CD4-positive, alpha-beta memory T cell (primary cell): ENCODE results near the gene HSF5. TPM values are rescaled to one million over a fixed set of nuclear protein-coding genes. Genes with fewer than 3 reads are reported as not detected.

Experiments
- CTCF ChIA-PET: fragments of 350-600 bp; sonication (Branson Sonifier 250); formaldehyde crosslinking; loops from one replicate; lab custom pipeline; 2021; ENCODE audit warnings: inconsistent platforms; ENCODE audit not compliant: partially characterized antibody; lab: Charles Lee
- POLR2A ChIA-PET: fragments of 350-600 bp; sonication (Branson Sonifier 250); formaldehyde crosslinking; loops from one replicate; lab custom pipeline; 2021; ENCODE audit not compliant: partially characterized antibody; lab: Charles Lee
- DNase-seq, 5 donors: peaks; one replicate each; pipeline versions ENCODE4 v3.0.0 to v3.0.0-alpha.2; 2020 to 2022; ENCODE audit warnings: mixed read lengths in 1 of 5
- H3K27ac ChIP-seq: one replicate; pipeline ENCODE4 v1.7.0; 2013; ENCODE audit warnings: low read depth, low read length
- H3K27me3 ChIP-seq: 2 replicates; pipeline ENCODE4 v1.7.0; 2013; ENCODE audit warnings: mild to moderate bottlenecking, low read length, moderate library complexity; ENCODE audit not compliant: insufficient read depth
- H3K36me3 ChIP-seq: 2 replicates; pipeline ENCODE4 v1.7.0; 2013; ENCODE audit warnings: mild to moderate bottlenecking, low read length, moderate library complexity; ENCODE audit not compliant: insufficient read depth
- H3K4me1 ChIP-seq: 2 replicates; pipeline ENCODE4 v1.7.0; 2013; ENCODE audit warnings: mild to moderate bottlenecking, low read length, moderate library complexity; ENCODE audit not compliant: insufficient read depth
- H3K4me3 ChIP-seq, 2 donors: one replicate each; pipeline ENCODE4 v1.7.0; 2013; ENCODE audit warnings: low read length in 2 of 2, mild to moderate bottlenecking in 1 of 2
- H3K9me3 ChIP-seq, 2 donors: one replicate each; pipeline ENCODE4 v1.7.0; 2013; ENCODE audit warnings: low read length in 2 of 2, control low read depth in 1 of 2; ENCODE audit not compliant: control insufficient read depth in 1 of 2
- H3K27ac Mint-ChIP-seq, 7 donors: one replicate each; pipeline ENCODE4 v1.8.0; 2020 to 2021; ENCODE audit warnings: mixed read lengths in 7 of 7, mild to moderate bottlenecking in 6 of 7, inconsistent platforms in 3 of 7, moderate library complexity in 3 of 7
- H3K27me3 Mint-ChIP-seq, 2 donors: one replicate each; pipeline ENCODE4 v1.8.0; 2020 to 2021; ENCODE audit warnings: mixed read lengths in 2 of 2
- H3K36me3 Mint-ChIP-seq, 2 donors: one replicate each; pipeline ENCODE4 v1.8.0; 2020 to 2021; ENCODE audit warnings: mixed read lengths in 2 of 2, inconsistent platforms in 1 of 2, mild to moderate bottlenecking in 1 of 2
- H3K4me1 Mint-ChIP-seq, 4 donors: one replicate each; pipeline ENCODE4 v1.8.0; 2020 to 2021; ENCODE audit warnings: mixed read lengths in 4 of 4, mild to moderate bottlenecking in 1 of 4
- H3K4me3 Mint-ChIP-seq, 8 donors: one replicate each; pipeline ENCODE4 v1.8.0; 2020 to 2021; ENCODE audit warnings: mixed read lengths in 8 of 8, mild to moderate bottlenecking in 7 of 8, moderate library complexity in 6 of 8, inconsistent platforms in 3 of 8
- H3K9me3 Mint-ChIP-seq, 8 donors: one replicate each; pipeline ENCODE4 v1.8.0; 2020 to 2021; ENCODE audit warnings: mixed read lengths in 8 of 8, mild to moderate bottlenecking in 5 of 8, inconsistent platforms in 3 of 8, moderate library complexity in 1 of 8
- intact Hi-C: fragments of 100-400 bp; cut with micrococcal nuclease; formaldehyde crosslinking; loops from one replicate; pipeline ENCODE4 v1.15.1; 2023
- polyA plus RNA-seq, 2 donors: library from polyadenylated mRNA; unstranded; fragments of 300-500 nt; fragmentation: Illumina TruSeq; gene quantifications; one replicate each; pipeline ENCODE4 v1.2.3, GENCODE V29; 2021
- total RNA-seq, 2 experiments: library from RNA; stranded (reverse); gene quantifications; one replicate each; pipeline ENCODE4 v1.2.3, GENCODE V29; 2021

Gene HSF5
- total and polyA plus RNA-seq, 4 experiments from 2014 or later: 0.84 to 2.4 (median 1.7) TPM

DNA sequence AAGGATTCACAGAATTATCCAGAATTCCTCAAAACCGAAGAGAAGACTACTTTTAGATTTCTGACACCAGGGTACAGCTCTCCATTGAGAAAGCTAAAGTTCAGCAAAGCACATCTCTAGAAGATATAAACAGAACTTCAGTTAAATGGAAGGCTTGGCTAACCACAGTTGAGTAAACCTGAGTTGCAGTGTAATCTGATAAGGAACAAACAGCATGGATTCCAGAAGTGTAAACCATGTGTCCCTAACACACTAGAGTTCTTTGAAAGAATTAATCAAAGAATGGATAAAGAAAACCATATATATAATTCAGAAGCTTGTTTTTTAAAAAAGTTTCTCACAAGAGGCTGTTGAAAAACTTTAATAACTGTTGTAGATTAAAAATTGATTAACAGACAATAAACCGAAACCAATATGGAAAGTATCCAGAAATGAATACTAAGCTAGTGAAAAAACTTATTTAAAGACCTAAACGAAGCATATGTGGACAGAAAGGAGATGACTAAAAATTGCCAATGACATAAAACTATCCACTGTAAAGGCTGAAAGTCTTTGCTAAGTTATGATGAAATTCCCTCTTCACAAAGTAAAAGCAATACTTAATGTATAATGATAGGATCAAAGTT lies 75.1 kb downstream of the HSF5 start:
- no peak overlapping the region for H3K4me3 Mint-ChIP-seq
- intact Hi-C loops: no loop called here

GRCh38 chr17:58412064-58412703 lies 76.0 kb downstream of the HSF5 start:
- ChIA-PET POLR2A (no interaction called here), CTCF (interaction anchor here (1.2 to 1.4 kb wide), 2 partner anchors 107 to 162 kb away, joined by 3 read pairs; no protein-coding TSS in a partner anchor)
- Mint-ChIP-seq H3K27ac (no peak overlapping the region), H3K9me3 (no peaks in the 10 kb centered on the region), H3K4me1 (peaks cover under 1 to 3% (median 2%) of the 10 kb centered on the region in 4 donors), H3K36me3 (no peaks in the 10 kb centered on the region), H3K27me3 (no peaks in the 10 kb centered on the region), H3K4me3 (no peak overlapping the region)
- DNase-seq: no peak
- H3K36me3 ChIP-seq: no peaks in the 10 kb centered on the region
- no peak overlapping the region for H3K4me3 ChIP-seq
- intact Hi-C loops: no loop called here
- no peaks in the 10 kb centered on the region for H3K9me3 ChIP-seq
- no peak overlapping the region for H3K27ac ChIP-seq
- peaks cover 3% of the 10 kb centered on the region for H3K4me1 ChIP-seq
- no peaks in the 10 kb centered on the region for H3K27me3 ChIP-seq

More for the DNA sequence above, 75.1 kb downstream of the HSF5 start:
- no peak overlapping the region for H3K27ac ChIP-seq
- H3K27ac Mint-ChIP-seq: no peak overlapping the region
- no peak for DNase-seq
- no peaks in the 10 kb centered on the region for H3K36me3 Mint-ChIP-seq
- no peaks in the 10 kb centered on the region for H3K9me3 Mint-ChIP-seq
- no peaks in the 10 kb centered on the region for H3K27me3 ChIP-seq
- peaks cover 12% of the 10 kb centered on the region for H3K4me1 ChIP-seq
- H3K4me1 Mint-ChIP-seq: peaks cover 7 to 12% (median 8%) of the 10 kb centered on the region in 4 donors
- no peak overlapping the region for H3K4me3 ChIP-seq
- H3K27me3 Mint-ChIP-seq: no peaks in the 10 kb centered on the region
- no peaks in the 10 kb centered on the region for H3K36me3 ChIP-seq
- H3K9me3 ChIP-seq: no peaks in the 10 kb centered on the region
- ChIA-PET POLR2A (interaction anchor here (1.0 kb wide), 1 partner anchor 57 kb away, joined by 4 read pairs; no protein-coding TSS in a partner anchor), CTCF (interaction anchor here (1.3 to 2.5 kb wide), 3 partner anchors 52 to 109 kb away, joined by 4 to 14 read pairs (median 5); no protein-coding TSS in a partner anchor)

DNA sequence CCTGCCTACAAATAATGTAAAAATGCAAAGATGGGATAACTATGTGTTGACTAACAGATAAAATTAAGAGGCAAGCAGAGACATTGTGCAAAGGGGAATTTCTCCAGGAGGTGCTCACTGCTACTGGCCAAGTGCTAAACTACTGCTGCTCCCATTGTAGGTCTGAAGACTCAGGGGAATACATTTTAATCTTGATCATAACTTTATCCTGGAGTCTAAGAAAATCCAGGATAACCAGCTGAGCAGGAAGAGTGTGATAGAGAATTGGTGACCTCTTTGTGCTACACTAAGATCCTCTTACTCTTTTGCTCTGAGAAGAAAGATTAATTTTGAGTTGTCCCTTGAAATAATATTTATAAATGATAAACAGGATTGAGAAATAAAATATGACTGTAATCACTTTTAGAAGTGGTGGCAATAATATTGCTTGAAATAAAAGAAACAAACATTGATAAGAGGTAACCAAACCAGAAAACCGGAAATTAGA lies 76.8 kb downstream of the HSF5 start:
- Mint-ChIP-seq H3K27ac (peak overlapping the region in 1 of 7 donors; percentile 43), H3K9me3 (no peaks in the 10 kb centered on the region), H3K27me3 (no peaks in the 10 kb centered on the region), H3K36me3 (no peaks in the 10 kb centered on the region), H3K4me3 (no peak overlapping the region), H3K4me1 (no peaks in the 10 kb centered on the region)
- Histone ChIP-seq H3K4me3 (no peak overlapping the region), H3K36me3 (no peaks in the 10 kb centered on the region), H3K27me3 (no peaks in the 10 kb centered on the region), H3K27ac (no peak overlapping the region), H3K4me1 (no peaks in the 10 kb centered on the region), H3K9me3 (no peaks in the 10 kb centered on the region)
- no peak for DNase-seq
- intact Hi-C loops: no loop called here
- ChIA-PET POLR2A (no interaction called here), CTCF (interaction anchor here (1.2 to 1.4 kb wide), 2 partner anchors 106 to 161 kb away, joined by 3 read pairs; no protein-coding TSS in a partner anchor)

DNA sequence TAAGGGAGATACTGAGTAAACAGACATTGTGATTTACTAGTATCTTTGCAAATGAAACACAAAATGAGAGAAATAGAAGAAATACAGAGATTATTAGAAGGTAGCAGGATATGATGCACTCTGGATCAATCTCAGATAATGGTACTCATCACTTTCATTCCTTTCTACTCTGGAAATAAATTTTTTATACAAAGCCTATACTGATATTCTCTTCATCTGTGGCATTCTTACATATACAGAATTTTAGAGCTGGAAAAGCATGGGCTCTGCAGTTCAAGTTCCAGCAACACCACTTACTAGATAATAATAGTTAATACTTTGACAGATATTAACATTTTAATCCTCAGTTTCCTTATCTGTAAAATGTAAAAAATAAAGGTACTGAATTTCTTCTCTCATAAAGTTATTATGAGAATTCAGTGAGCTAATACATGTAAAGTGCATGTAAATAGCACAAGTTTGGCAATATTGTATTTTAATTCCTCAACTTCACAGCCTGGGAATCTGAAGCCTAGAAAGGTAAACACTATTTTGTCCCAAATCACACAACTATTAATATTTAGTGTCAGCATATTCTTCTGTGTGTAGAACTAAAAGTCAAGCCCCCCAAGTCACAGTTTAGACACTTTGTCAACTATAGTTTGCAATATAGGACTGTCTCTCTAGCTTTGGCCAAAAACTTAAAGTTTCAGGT lies 77.3 kb downstream of the HSF5 start:
- ChIA-PET CTCF (interaction anchor here (1.2 to 1.5 kb wide), 3 partner anchors 93 to 161 kb away, joined by 3 read pairs; no protein-coding TSS in a partner anchor), POLR2A (no interaction called here)
- no peak for DNase-seq
- no peak overlapping the region for H3K4me3 ChIP-seq
- H3K9me3 ChIP-seq: no peaks in the 10 kb centered on the region
- no peaks in the 10 kb centered on the region for H3K27me3 Mint-ChIP-seq
- no peak overlapping the region for H3K27ac Mint-ChIP-seq
- H3K36me3 Mint-ChIP-seq: no peaks in the 10 kb centered on the region
- H3K27me3 ChIP-seq: no peaks in the 10 kb centered on the region
- no peak overlapping the region for H3K4me3 Mint-ChIP-seq
- H3K4me1 ChIP-seq: no peaks in the 10 kb centered on the region
- H3K4me1 Mint-ChIP-seq: no peaks in the 10 kb centered on the region
- H3K36me3 ChIP-seq: no peaks in the 10 kb centered on the region
- no peak overlapping the region for H3K27ac ChIP-seq
- intact Hi-C loops: no loop called here
- H3K9me3 Mint-ChIP-seq: no peaks in the 10 kb centered on the region

DNA sequence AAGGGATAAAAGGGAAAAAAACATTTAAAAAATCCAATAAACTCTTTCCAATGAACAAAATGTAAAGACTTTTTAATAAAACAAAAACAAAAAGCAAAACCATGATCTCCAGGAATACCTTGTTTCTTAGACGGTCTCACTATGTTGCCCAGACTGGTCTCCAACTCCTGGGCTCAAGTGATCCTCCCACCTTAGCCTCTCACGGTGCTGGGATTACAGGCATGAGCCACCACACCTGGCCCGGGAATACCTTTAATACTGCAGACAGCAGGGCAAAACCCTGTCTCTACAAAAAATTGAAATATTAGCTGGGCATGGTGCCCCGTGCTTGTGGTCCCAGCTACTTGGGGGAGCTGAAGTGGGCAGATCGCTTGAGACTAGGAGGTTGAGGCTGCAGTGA lies 78.8 kb downstream of the HSF5 start:
- Histone ChIP-seq H3K27me3 (no peaks in the 10 kb centered on the region), H3K4me1 (no peaks in the 10 kb centered on the region), H3K4me3 (no peak overlapping the region), H3K36me3 (no peaks in the 10 kb centered on the region), H3K27ac (no peak overlapping the region), H3K9me3 (no peaks in the 10 kb centered on the region)
- Mint-ChIP-seq H3K27ac (no peak overlapping the region), H3K4me1 (no peaks in the 10 kb centered on the region), H3K9me3 (no peaks in the 10 kb centered on the region), H3K36me3 (no peaks in the 10 kb centered on the region), H3K4me3 (no peak overlapping the region), H3K27me3 (no peaks in the 10 kb centered on the region)
- CTCF ChIA-PET: interaction anchor here (0.7 to 1.5 kb wide), 2 partner anchors 8 to 92 kb away, joined by 3 read pairs; partner anchors contain the start of gene RNF43
- POLR2A ChIA-PET: no interaction called here
- DNase-seq: no peak
- intact Hi-C loops: no loop called here

GRCh38 chr17:58403311-58403710 lies 84.9 kb downstream of the HSF5 start:
- POLR2A ChIA-PET: no interaction called here
- Histone ChIP-seq H3K36me3 (no peaks in the 10 kb centered on the region), H3K9me3 (no peaks in the 10 kb centered on the region), H3K4me3 (no peak overlapping the region), H3K27me3 (no peaks in the 10 kb centered on the region), H3K4me1 (no peaks in the 10 kb centered on the region), H3K27ac (no peak overlapping the region)
- peaks cover 5 to 6% (median 5%) of the 10 kb centered on the region in 4 donors for H3K4me1 Mint-ChIP-seq
- H3K27ac Mint-ChIP-seq: no peak overlapping the region
- no peaks in the 10 kb centered on the region for H3K27me3 Mint-ChIP-seq
- no peak for DNase-seq
- CTCF ChIA-PET: interaction anchor here (1.2 kb wide), 1 partner anchor 14 kb away, joined by 3 read pairs; no protein-coding TSS in a partner anchor
- no peaks in the 10 kb centered on the region for H3K9me3 Mint-ChIP-seq
- H3K4me3 Mint-ChIP-seq: no peak overlapping the region
- no peaks in the 10 kb centered on the region for H3K36me3 Mint-ChIP-seq
- intact Hi-C loops: no loop called here

DNA sequence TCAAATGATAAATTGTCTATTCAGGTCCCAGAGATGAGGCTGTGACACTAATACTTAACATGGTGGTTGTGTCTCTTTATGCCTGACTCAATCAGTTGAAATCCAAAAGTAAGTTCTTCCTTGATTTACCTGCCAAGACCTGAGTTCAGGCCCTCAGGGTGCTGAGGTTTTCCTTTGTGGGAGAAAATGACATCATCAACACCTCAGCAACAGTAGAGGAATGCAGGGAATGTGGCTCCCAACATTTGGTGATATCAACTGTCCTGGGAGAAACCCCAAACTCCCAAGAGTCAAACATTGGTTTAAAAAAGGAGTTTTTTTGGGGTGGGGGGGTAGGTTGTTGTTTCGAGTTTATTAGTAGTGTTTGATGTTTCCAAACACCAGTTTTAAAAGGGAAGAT lies 85.5 kb downstream of the HSF5 start:
- no peak for DNase-seq
- Histone ChIP-seq H3K36me3 (no peaks in the 10 kb centered on the region), H3K4me1 (no peaks in the 10 kb centered on the region), H3K9me3 (no peaks in the 10 kb centered on the region), H3K27me3 (no peaks in the 10 kb centered on the region), H3K27ac (no peak overlapping the region), H3K4me3 (no peak overlapping the region)
- ChIA-PET CTCF (no interaction called here), POLR2A (no interaction called here)
- H3K4me3 Mint-ChIP-seq: no peak overlapping the region
- H3K36me3 Mint-ChIP-seq: peaks cover 0 to 4% of the 10 kb centered on the region in 2 donors
- no peaks in the 10 kb centered on the region for H3K27me3 Mint-ChIP-seq
- H3K9me3 Mint-ChIP-seq: no peaks in the 10 kb centered on the region
- H3K4me1 Mint-ChIP-seq: peaks cover 5 to 6% (median 5%) of the 10 kb centered on the region in 4 donors
- H3K27ac Mint-ChIP-seq: no peak overlapping the region
- intact Hi-C loops: no loop called here
